IPS DF 4.7 (cell line): ENCODE results near the gene ZHX3.
"Not testable (repeated sequence)": the region's sequence is repeated elsewhere in the genome, so short reads cannot be mapped to it uniquely, and the experiment has no call there.

Experiments
- DNase-seq: peaks from one replicate; pipeline ENCODE4 v3.0.0-alpha.2; 2013; ENCODE audit warnings: low spot score; ENCODE audit errors: extremely low read depth

The ZHX3 gene

DNA sequence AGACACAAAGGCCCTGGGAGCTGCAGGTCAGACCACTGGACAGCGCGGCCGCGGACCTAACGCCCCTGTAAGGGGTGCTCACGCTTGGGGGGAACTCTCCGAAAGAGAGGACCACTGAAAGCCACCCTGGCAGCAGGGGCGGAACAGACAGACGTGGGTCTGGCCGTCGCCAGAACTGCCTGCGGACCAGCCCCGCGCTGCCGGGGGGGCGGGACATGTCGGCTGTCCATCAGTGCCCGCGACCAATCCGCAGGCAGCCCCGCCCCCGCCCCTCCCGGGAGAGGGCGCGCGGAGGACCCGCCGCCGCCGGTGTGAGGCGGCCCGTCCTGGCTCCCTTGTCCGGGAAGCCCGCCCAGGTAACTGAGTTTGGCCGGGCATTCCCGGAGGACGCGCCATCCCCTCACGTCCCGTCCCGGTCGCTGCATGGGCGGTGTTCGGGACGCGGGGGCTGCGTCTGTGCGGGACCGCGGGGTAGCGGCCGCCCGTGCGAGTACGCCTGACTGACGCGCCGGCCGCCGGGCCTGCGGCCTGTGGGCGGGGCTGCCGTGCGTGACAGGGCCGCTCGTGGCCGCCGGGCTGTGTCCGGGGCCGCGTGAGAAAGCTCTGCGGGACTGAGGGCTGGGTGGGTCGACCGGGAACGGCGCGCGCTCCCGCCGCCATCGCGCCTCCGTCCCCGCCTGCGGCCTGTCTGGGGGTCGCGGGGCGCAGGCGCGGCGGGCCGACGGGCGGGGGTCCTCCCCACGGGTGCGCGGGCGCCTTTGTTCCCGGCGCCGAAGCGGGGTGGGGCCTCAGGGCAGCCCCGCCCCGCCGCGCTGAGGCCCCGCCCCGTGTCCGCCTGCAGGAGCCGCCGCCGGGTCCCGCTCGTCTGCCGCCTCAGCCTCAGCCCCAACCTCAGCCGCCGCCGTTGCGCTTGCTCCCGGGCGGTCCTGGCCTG, 180.6 kb downstream of the ZHX3 start, which contains the start of gene PLCG1:
Gene PLCG1 (plus strand): TSS at position 864 of the 934 bp plus-strand sequence. CDS start 99 bp downstream, outside the sequence.
- no peak for DNase-seq

DNA sequence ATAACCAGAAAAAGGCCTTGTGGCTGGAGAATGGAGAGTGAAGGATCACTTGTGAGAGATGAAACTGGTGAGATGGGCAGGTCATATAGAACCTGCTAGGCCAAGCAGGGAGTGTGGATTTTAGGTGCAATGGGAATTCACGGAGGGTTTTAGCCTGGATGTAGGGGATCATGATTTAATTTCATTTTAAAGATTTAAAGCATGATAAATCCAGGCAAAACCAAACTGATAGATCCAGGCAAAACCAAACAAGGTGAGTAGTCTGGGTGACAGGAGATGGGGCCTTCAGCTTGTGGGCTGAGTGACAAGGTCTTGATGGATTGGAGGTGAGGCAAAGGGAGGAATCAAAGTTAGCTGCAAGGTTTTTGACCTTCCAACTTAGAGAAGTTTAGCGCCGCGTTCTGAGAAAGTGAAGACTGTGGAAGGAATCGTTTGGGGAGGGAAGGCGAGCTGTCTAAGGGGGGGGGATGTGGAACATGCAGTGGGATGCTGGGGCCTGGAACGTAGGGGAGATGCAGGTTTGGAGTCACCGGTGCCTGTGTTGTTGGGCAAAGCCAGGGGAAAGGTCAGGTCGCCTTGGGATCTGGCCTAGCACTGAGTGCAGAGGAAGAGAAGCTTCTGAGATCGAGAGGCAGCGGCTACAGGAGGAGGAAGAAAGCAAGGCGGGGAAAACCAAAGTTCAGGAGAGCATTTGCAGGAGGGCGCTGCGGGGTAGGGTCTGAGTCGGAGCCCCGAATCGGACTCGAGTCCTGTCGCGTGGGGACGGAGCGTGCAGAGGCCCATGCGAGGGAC, 181.4 kb downstream of the ZHX3 start:
- DNase-seq, result no peak

DNA sequence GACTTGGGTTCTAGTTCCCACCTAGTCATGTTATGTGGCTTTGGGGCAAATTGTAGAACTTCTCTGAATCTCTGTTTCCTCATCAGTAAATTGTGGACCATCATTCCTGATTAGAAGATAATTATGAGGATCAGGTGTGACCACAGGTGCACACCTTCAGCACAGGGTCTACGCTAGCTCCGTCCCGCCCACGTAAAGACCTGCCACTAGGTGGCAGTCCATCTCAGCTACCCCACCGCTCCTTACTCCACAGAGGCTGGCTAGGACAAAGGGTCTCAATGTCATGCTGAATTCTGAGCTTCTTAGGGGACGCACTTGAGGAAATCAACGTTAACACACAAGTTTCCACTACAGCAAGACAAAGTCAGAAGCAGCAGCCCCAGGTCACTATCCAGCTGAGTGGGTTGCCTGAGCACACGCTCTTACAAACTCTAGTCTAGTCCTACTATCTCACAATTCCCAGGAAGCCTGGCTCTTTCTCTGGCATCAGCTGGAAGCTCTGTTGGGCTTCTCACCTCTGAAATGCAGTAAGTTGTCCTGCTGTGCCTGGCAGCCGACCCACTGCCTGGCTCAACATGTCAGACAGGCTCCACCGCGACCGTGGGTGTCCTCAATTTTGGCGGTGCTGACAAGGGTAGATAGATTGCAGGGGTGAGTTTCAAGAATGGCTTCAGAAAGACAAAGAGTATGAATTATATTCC, 182.2 kb downstream of the ZHX3 start:
- DNase-seq, result no peak

DNA sequence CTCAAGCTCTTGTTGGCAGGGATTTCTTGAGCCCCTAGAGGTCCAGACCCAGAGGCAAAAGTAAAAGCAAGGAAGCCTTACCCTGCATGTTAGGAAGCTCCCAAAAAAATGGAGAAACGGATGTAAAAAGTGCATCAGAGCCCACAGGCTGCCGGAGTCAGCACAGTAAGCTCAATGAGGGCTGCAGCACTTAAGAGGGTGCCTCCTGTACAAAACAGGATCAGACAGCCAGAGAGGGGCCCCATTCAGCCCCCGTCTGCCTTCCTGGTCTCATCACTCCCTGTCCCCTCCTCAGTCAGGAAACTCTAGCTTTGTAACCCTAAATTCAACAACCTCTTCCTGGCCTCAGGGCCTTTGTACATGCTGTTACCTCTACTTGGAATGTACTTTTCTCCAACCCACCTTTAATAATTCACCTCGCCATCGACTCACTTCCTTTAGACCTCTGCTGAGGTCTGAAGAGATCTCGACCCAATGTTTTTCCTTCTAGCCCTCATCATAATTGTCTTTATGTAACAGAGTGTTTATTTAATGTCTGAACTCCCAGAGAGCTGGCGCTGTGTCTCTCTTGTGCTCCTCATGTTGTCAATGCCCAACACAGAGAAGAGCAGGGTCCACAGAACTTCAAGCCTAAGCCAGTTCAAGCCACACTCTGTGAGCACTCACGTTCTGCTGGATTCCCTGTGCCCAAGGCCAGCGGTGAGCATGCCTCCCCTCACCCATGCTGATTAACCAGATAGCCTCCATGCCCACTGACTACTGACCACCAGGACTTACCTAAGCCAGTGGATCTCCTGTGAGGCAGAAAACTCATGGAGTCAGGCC, 183.0 kb downstream of the ZHX3 start:
- DNase-seq, result no peak

DNA sequence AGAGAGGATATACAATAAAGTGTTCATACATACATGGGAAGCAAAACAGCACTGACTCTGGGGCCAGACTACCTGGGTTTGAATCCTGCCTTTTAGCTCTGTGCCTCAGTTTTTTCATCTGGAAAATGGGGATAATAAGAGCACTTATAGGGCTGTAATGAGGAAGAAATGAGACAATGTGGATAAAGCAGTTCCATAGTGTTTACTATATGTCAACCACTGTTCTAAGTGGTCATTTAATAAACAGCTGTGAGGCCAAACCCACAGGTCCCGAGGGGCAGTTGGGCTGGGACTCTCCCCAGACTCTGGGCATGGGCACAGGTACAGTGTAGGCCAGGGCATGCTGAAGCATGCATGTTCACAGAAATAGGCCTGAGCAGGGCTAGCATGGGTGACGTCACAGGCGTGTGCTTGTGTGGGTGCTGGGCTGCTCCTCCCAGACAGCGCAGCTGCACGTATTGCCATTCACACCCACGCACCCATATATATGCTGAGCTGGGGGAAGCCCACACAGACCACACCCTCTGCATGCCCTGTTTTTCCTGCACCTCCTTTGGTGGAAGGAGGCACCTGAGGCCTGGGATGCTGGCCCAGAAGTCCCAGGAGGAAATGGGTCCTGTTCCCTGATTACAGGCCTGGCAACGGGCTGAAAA, 183.7 kb downstream of the ZHX3 start:
- no peak for DNase-seq

DNA sequence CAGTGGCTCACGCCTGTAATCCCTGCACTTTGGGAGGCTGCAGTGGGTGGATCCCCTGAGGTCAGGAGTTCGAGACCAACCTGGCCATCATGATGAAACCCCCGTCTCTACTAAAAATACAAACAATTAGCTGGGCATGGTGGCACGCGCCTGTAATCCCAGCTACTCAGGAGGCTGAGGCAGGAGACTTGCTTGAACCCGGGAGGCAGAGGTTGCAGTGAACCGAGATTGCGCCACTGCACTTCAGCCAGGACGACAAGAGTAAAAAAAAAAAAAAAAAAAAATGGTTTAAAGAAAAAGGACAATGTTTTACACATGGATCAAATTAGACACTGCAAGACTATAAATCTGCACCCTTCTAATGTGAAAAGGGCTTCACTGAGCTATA, 185.1 kb downstream of the ZHX3 start:
- DNase-seq, result not testable (repeated sequence)

DNA sequence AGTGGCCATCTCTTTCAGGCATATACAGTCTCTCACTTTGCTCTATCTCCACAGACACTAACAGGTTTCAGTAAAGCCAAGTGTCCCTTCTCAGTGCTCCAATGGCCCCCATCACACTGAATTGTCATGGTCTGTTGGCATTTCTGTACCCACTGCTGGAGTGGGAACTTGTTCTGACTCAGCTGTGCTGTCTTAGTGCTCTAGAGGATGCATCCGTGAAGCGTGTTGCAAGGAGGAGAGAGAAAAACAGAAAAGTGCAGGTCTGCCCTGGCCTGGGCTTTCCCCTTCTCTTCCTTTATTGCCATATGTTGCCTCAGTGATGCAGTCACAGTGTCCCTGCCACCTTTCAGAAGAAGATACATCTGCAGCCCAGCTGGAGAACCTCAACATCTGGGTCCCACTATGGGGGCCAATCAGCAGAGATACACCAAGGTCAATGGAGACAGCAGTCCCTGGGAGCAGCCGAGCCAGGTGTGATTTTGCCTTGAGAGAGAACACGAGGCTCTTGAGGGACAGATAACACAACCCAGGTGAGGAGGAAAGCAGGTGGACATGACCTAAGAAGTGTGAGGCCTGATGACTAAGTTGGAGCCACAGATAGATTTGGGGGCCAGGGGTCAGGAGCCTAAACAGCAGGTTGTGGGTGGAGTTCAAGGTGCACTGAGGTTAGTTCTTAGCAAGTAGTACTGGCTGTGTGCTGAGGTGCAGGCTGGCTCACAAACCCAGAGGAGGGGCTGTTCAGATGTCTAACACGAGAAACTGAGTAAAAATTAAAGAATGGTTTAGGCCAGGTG, 185.7 kb downstream of the ZHX3 start:
- DNase-seq, result no peak
